HepG2 (cell line): ENCODE data around the gene NEK6. TPM values are rescaled to one million over a fixed set of nuclear protein-coding genes. Genes with fewer than 3 reads are reported as not detected.

Experiments used
- ARHGAP35 ChIP-seq: sonication (generic); formaldehyde crosslinking; IDR thresholded peaks from 2 replicates; pipeline ENCODE4 v1.9.0; 2022; ENCODE audit warnings: mild to moderate bottlenecking, inconsistent platforms, moderate library complexity, missing genetic modification reagents, borderline replicate concordance
- BCL6 ChIP-seq: IDR thresholded peaks from 2 replicates; pipeline ENCODE4 v1.6.1; 2016; ENCODE audit warnings: missing genetic modification reagents, missing compliant biosample characterization
- ELF3 ChIP-seq: IDR thresholded peaks from 2 replicates; pipeline ENCODE4 v1.6.1; 2016; ENCODE audit warnings: missing genetic modification reagents, missing compliant biosample characterization
- FOXJ3 ChIP-seq: sonication (generic); formaldehyde crosslinking; IDR thresholded peaks from 2 replicates; pipeline ENCODE4 v1.4.0; 2020; ENCODE audit warnings: missing genetic modification reagents, mild to moderate bottlenecking, borderline replicate concordance
- GFI1 ChIP-seq: sonication (generic); formaldehyde crosslinking; IDR thresholded peaks from 2 replicates; pipeline ENCODE4 v1.5.0; 2020; ENCODE audit warnings: missing genetic modification reagents, mild to moderate bottlenecking, borderline replicate concordance
- HHEX ChIP-seq: IDR thresholded peaks from 2 replicates; pipeline ENCODE4 v1.6.1; 2016; ENCODE audit warnings: control low read depth
- IKZF1 ChIP-seq: fragments of 450-650 bp; IDR thresholded peaks from 2 replicates; pipeline ENCODE4 v1.7.1; 2016
- LCORL ChIP-seq, 2 experiments: fragments of 450-650 bp in 1 of 2; sonication (generic) in 1 of 2; formaldehyde crosslinking in 1 of 2; IDR thresholded peaks; 2 replicates each; pipeline versions ENCODE4 v1.5.0 to v1.6.1; 2017 to 2020; ENCODE audit warnings: antibody characterized with exemption in 1 of 2, missing genetic modification reagents in 1 of 2
- MTA3 ChIP-seq: sonication (generic); formaldehyde crosslinking; IDR thresholded peaks from 2 replicates; pipeline ENCODE4 v1.4.0; 2020; ENCODE audit warnings: missing genetic modification reagents
- MTF1 ChIP-seq: sonication (generic); formaldehyde crosslinking; IDR thresholded peaks from 2 replicates; pipeline ENCODE4 v1.5.0; 2020; ENCODE audit warnings: missing genetic modification reagents
- POLR2AphosphoS5 ChIP-seq: IDR thresholded peaks from 2 replicates; pipeline ENCODE4 v1.6.1; 2012; ENCODE audit warnings: low read depth, low read length
- RAD21 ChIP-seq: fragments of 450-650 bp; formaldehyde crosslinking; IDR thresholded peaks from 2 replicates; pipeline ENCODE4 v1.5.0; 2020; ENCODE audit warnings: mild to moderate bottlenecking
- RBM22 ChIP-seq: fragments of 200-400 bp; formaldehyde crosslinking; optimal IDR thresholded peaks from 2 replicates; pipeline ENCODE3; 2017; ENCODE audit warnings: mild to moderate bottlenecking, low read length, moderate library complexity
- SAP130 ChIP-seq: IDR thresholded peaks from 2 replicates; pipeline ENCODE4 v1.6.1; 2016; ENCODE audit warnings: low read depth
- SOX13 ChIP-seq, 3 experiments: fragments of 450-650 bp in 1 of 3; sonication (generic) in 1 of 3; formaldehyde crosslinking in 1 of 3; IDR thresholded peaks in 2 of 3; conservative IDR thresholded peaks in 1 of 3; 2 replicates each; pipeline versions ENCODE4 v1.5.0 to v1.6.1; 2016 to 2020; ENCODE audit warnings: antibody characterized with exemption in 1 of 3, mild to moderate bottlenecking in 1 of 3, missing compliant biosample characterization in 1 of 3, missing genetic modification reagents in 1 of 3, moderate library complexity in 1 of 3
- SOX6 ChIP-seq, 2 experiments: fragments of 450-650 bp in 1 of 2; sonication (generic) in 1 of 2; formaldehyde crosslinking in 1 of 2; IDR thresholded peaks; 2 replicates each; pipeline versions ENCODE4 v1.4.0 to v1.6.1; 2017 to 2020; ENCODE audit warnings: antibody characterized with exemption in 1 of 2, mild to moderate bottlenecking in 1 of 2, missing genetic modification reagents in 1 of 2
- ZBTB20 ChIP-seq: sonication (generic); formaldehyde crosslinking; IDR thresholded peaks from 2 replicates; pipeline ENCODE4 v1.8.1; 2023; ENCODE audit warnings: missing genetic modification reagents, low read depth, mild to moderate bottlenecking, borderline replicate concordance
- ZMYM3 ChIP-seq: sonication (generic); formaldehyde crosslinking; IDR thresholded peaks from 2 replicates; pipeline ENCODE4 v1.5.1; 2020; ENCODE audit warnings: mild to moderate bottlenecking, missing genetic modification reagents
- ZMYM4 ChIP-seq: sonication (generic); formaldehyde crosslinking; IDR thresholded peaks from 2 replicates; pipeline ENCODE4 v1.8.1; 2023; ENCODE audit warnings: mild to moderate bottlenecking, missing genetic modification reagents
- ZNF292 ChIP-seq: sonication (generic); formaldehyde crosslinking; IDR thresholded peaks from 2 replicates; pipeline ENCODE4 v1.8.1; 2022; ENCODE audit warnings: mild to moderate bottlenecking, low read depth, missing genetic modification reagents, borderline replicate concordance
- ZNF33A ChIP-seq: sonication (generic); formaldehyde crosslinking; IDR thresholded peaks from 2 replicates; pipeline ENCODE4 v1.5.1; 2020; ENCODE audit warnings: missing genetic modification reagents, mild to moderate bottlenecking, moderate library complexity, borderline replicate concordance
- ZNF629 ChIP-seq: sonication (generic); formaldehyde crosslinking; conservative IDR thresholded peaks from 2 replicates; pipeline ENCODE4 v1.5.0; 2020; ENCODE audit warnings: missing genetic modification reagents
- ZSCAN29 ChIP-seq: sonication (generic); formaldehyde crosslinking; conservative IDR thresholded peaks from 2 replicates; pipeline ENCODE4 v1.4.0; 2020; ENCODE audit warnings: mild to moderate bottlenecking, missing genetic modification reagents
- polyA plus RNA-seq, 8 experiments: library from polyadenylated mRNA; depleted of rRNA in 3 of 8; stranded (reverse) in 7 of 8; unstranded in 1 of 8; fragments of >200 nt; fragmentation: Illumina TruSeq in 4 of 8; extraction: Trizol in 4 of 8; gene quantifications; 2 replicates each; pipeline versions ENCODE4 v1.2.1 to v1.2.3, GENCODE V29; 2011 to 2016; ENCODE audit warnings: low read depth in 4 of 8, missing spikeins in 1 of 8, mixed read lengths in 1 of 8; ENCODE audit not compliant: insufficient read depth in 1 of 8
- total RNA-seq, 5 experiments: library from RNA; depleted of rRNA; stranded (reverse); fragments of >200 nt; fragmentation: Illumina TruSeq; extraction: Trizol; gene quantifications; 2 replicates each; pipeline ENCODE4 v1.2.3, GENCODE V29; 2016; ENCODE audit warnings: low read depth in 1 of 5
- TF ChIP-seq, protein P1 (sequence below): sonication (generic); formaldehyde crosslinking; IDR thresholded peaks from 2 replicates; pipeline ENCODE4 v1.4.0; 2020; ENCODE audit warnings: missing genetic modification reagents
- TF ChIP-seq, protein P2 (sequence below): sonication (generic); formaldehyde crosslinking; IDR thresholded peaks from 2 replicates; pipeline ENCODE4 v1.5.0; 2020; ENCODE audit warnings: missing genetic modification reagents
- TF ChIP-seq, protein P3 (sequence below): sonication (generic); formaldehyde crosslinking; IDR thresholded peaks from 2 replicates; pipeline ENCODE4 v1.8.0; 2023; ENCODE audit warnings: mild to moderate bottlenecking, missing genetic modification reagents

NEK6 gene
- total and polyA plus RNA-seq, 2 of the 13 experiments (the other 11 are each of a cell fraction or from before 2014, with no cell fraction given), result 30.4 to 119 TPM

DNA sequence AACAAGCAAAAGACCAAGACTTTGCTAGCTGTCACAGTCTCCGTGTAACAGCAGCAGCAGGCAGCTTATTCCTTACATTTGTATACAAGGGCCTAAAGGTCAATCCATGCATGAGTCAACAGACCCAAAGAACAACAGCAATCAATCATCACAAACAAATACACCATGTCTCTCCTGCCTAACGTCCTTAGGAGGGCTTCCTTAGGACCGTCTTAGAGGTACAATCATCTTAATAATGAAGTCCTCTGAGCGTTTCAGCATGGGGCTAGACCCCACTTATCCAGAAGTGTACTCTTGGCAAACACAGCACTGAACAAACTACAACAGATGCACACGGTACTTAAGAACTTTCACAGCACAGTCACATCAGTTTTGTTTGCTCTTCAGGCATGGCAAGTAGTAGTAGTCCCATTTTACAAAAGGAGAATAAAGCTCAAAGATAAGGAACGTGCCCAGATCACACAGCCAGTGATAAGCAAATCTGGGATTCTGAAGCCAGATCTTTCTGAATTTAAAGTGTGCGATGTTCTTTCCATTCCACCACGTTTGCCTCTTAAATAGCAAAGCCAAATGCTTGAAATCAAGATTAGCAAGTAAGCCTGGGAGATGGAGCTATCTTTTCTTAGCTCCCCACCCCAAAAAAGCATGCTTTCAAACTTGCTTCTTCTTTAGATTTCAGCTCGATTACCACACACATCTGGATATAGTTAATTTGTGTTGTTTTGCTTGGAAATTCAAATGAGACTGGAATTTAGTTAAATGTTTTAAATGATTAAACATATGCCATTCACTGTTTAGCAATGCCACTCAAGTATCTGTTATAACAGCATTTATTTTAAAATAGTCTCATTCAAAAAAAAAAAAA lies 133.3 kb downstream of the NEK6 start (continued):
- no peak for TF ChIP-seq ZNF33A
- TF ChIP-seq SOX6 (IDR thresholded peaks at IDR 0.05), result no peak
- TF ChIP-seq SOX6 (CRISPR knock-in tag; IDR thresholded peaks at IDR 0.05), result peak; percentile 80
- TF ChIP-seq, protein P1, sequence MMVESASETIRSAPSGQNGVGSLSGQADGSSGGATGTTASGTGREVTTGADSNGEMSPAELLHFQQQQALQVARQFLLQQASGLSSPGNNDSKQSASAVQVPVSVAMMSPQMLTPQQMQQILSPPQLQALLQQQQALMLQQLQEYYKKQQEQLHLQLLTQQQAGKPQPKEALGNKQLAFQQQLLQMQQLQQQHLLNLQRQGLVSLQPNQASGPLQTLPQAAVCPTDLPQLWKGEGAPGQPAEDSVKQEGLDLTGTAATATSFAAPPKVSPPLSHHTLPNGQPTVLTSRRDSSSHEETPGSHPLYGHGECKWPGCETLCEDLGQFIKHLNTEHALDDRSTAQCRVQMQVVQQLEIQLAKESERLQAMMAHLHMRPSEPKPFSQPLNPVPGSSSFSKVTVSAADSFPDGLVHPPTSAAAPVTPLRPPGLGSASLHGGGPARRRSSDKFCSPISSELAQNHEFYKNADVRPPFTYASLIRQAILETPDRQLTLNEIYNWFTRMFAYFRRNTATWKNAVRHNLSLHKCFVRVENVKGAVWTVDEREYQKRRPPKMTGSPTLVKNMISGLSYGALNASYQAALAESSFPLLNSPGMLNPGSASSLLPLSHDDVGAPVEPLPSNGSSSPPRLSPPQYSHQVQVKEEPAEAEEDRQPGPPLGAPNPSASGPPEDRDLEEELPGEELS (CRISPR knock-in tag), result peak; percentile 95
- TF ChIP-seq, protein P2, sequence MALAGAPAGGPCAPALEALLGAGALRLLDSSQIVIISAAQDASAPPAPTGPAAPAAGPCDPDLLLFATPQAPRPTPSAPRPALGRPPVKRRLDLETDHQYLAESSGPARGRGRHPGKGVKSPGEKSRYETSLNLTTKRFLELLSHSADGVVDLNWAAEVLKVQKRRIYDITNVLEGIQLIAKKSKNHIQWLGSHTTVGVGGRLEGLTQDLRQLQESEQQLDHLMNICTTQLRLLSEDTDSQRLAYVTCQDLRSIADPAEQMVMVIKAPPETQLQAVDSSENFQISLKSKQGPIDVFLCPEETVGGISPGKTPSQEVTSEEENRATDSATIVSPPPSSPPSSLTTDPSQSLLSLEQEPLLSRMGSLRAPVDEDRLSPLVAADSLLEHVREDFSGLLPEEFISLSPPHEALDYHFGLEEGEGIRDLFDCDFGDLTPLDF (CRISPR knock-in tag), result no peak
- no peak for TF ChIP-seq RAD21 (CRISPR knock-in tag)
- 0 out of 2 replicates have a peak, but pooled peaks have one; percentile 16 for TF ChIP-seq BCL6 (CRISPR knock-in tag)
- no peak for TF ChIP-seq LCORL (IDR thresholded peaks at IDR 0.05)
- TF ChIP-seq LCORL (CRISPR knock-in tag; IDR thresholded peaks at IDR 0.05), result peak; percentile 40; the same call in 1 of the 2 replicates
- no peak for TF ChIP-seq SOX13 (IDR thresholded peaks at IDR 0.05)
- TF ChIP-seq SOX13 (CRISPR knock-in tag; conservative IDR thresholded peaks at IDR 0.05 in 1 of 2, IDR thresholded peaks at IDR 0.05 in 1 of 2), result peak in 1 of 2 experiments; percentile 68; a peak in 2 of 4 replicates
- TF ChIP-seq ZBTB20 (CRISPR knock-in tag), result peak; percentile 78; the same call in 1 of the 2 replicates
- peak; percentile 64 for TF ChIP-seq SAP130 (CRISPR knock-in tag)
- TF ChIP-seq ZSCAN29 (CRISPR knock-in tag), result no peak
- TF ChIP-seq, protein P3, sequence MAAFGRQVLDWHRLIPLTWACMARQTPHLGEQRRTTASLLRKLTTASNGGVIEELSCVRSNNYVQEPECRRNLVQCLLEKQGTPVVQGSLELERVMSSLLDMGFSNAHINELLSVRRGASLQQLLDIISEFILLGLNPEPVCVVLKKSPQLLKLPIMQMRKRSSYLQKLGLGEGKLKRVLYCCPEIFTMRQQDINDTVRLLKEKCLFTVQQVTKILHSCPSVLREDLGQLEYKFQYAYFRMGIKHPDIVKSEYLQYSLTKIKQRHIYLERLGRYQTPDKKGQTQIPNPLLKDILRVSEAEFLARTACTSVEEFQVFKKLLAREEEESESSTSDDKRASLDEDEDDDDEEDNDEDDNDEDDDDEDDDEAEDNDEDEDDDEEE (CRISPR knock-in tag), result no peak
- 0 out of 2 replicates have a peak, but pooled peaks have one; percentile 5 for TF ChIP-seq ZNF629 (CRISPR knock-in tag)
- peak; percentile 38; the same call in 1 of the 2 replicates for TF ChIP-seq FOXJ3 (CRISPR knock-in tag)
- no peak for TF ChIP-seq POLR2AphosphoS5
- TF ChIP-seq RBM22, result peak; percentile 74
- peak; percentile 98 for TF ChIP-seq MTF1 (CRISPR knock-in tag)
- peak; percentile 57 for TF ChIP-seq ZMYM4 (CRISPR knock-in tag)
- TF ChIP-seq ZMYM3 (CRISPR knock-in tag), result 0 out of 2 replicates have a peak, but pooled peaks have one; percentile 66
- no peak for TF ChIP-seq MTA3
- no peak for TF ChIP-seq IKZF1
- 0 out of 2 replicates have a peak, but pooled peaks have one; percentile 8 for TF ChIP-seq ELF3 (CRISPR knock-in tag)
- no peak for TF ChIP-seq ARHGAP35 (CRISPR knock-in tag)
- peak; percentile 52; the same call in 1 of the 2 replicates for TF ChIP-seq ZNF292 (CRISPR knock-in tag)
- peak; percentile 67; the same call in 1 of the 2 replicates for TF ChIP-seq HHEX (CRISPR knock-in tag)
- TF ChIP-seq GFI1 (CRISPR knock-in tag), result no peak
